HG03159 (cell line): ENCODE results near the gene ANKS3.
A peak's percentile ranks its signal among the peaks of the same experiment; 100 is the strongest.

Experiments used
- ATAC-seq: cut with Tn5 transposase; IDR thresholded peaks from one replicate; pipeline ENCODE4 v1.9.1; 2021; ENCODE audit warnings: mild to moderate bottlenecking, moderate library complexity; ENCODE audit not compliant: unreplicated experiment

ANKS3 gene, protein sequence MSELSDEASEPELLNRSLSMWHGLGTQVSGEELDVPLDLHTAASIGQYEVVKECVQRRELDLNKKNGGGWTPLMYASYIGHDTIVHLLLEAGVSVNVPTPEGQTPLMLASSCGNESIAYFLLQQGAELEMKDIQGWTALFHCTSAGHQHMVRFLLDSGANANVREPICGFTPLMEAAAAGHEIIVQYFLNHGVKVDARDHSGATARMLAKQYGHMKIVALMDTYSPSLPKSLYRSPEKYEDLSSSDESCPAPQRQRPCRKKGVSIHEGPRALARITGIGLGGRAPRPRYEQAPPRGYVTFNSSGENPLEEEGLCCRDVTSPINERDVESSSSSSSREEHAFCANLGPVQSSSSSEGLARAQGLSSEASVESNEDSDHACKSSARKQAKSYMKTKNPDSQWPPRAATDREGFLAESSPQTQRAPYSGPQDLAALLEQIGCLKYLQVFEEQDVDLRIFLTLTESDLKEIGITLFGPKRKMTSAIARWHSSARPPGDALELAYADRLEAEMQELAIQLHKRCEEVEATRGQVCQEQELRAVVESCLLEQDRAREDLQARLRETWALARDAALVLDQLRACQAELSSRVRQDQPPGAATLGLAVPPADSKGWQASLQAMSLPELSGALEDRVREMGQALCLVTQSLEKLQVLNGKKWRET

GRCh38 chr16:4734063-4734729 is at the start of gene ANKS3, which contains the start of gene DNAAF8:
ANKS3 (minus strand) TSS chr16:4734271; CDS start chr16:4730149, 4,122 bp downstream.
DNAAF8 (plus strand) TSS chr16:4734537; CDS start chr16:4736515, 1,978 bp downstream.
- peak; percentile 72 for ATAC-seq

GRCh38 chr16:4783251-4783950 is 49.3 kb upstream of the ANKS3 start:
- no peak for ATAC-seq

DNA sequence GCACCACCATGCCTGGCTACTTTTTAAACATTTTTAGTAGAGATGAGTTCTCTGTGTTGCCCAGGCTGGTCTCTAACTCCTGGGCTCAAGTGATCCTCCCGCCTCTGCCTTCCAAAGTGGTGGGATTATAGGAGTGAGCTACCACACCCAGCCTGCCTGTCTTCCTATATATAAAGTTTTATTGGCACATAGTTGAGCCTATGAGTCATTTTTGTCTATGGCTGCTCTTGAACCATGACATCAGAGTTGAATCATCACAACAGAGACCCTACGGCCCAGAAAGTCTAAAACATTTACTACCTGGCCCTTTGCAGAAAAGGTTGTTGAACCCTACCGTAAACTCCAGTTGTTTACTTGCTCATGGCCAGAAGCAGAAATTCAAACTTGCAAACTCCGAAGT is 46.2 kb upstream of the ANKS3 start:
- no peak for ATAC-seq

DNA sequence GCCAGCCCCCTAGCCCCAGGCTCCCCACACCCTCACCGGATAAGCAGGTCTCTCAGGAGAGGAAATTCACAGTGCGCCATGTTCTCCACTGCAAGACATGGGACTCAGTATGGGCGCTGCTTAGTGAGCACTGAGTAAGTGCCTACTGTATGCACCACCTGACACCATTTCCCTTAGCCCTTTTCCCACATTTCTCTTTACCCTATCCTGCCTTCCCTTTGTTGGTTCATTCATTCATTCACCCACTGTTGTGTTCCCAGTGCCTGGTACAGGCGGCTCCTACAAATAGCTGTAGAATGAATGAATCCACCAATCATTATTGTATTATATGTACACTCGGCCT is 44.0 kb upstream of the ANKS3 start:
- no peak for ATAC-seq

GRCh38 chr16:4777339-4778049 is 43.4 kb upstream of the ANKS3 start:
- ATAC-seq, result no peak

GRCh38 chr16:4776141-4776705 is 42.2 kb upstream of the ANKS3 start:
- ATAC-seq, result no peak

GRCh38 chr16:4775005-4775404 is 40.9 kb upstream of the ANKS3 start:
- no peak for ATAC-seq

DNA sequence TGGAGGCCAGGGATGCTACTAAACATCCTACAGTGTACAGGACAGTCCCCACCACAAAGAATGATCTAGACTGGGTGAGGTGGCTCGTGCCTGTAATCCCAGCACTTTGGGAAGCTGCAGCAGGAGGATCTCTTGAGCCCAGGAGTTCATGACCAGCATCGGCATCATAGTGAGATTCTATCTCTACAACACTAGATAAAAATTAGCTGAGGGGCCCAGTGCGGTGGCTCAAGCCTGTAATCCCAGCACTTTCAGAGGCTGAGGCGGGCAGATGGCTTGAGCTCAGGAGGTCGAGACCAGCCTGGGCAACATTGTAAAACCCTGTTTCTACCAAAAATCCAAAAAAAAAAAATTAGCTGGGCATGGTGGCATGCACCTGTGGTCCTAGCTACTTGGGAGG is 38.3 kb upstream of the ANKS3 start:
- ATAC-seq, result no peak

DNA sequence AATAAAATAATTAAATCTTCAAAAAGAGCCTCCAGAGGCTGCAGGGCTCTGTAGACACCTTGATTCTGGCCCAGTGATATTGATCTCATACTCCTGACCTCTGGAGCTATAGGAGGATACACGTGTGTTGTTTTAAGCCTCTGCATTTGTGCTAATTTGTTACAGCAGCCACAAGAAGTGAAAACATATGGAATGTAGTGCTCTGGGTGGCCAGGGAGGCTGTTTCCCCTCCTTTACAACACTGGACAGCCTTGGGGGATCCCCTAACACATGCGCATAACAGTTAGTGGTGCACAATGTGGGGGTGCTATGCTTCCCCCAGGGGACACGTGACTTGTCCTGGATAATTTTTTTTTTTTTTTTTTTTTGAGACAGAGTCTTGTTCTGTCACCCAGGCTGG is 37.6 kb upstream of the ANKS3 start:
- ATAC-seq, result no peak

- no peak for ATAC-seq
Observed at GRCh38 chr16:4769306-4769638, 35.2 kb upstream of the ANKS3 start.

DNA sequence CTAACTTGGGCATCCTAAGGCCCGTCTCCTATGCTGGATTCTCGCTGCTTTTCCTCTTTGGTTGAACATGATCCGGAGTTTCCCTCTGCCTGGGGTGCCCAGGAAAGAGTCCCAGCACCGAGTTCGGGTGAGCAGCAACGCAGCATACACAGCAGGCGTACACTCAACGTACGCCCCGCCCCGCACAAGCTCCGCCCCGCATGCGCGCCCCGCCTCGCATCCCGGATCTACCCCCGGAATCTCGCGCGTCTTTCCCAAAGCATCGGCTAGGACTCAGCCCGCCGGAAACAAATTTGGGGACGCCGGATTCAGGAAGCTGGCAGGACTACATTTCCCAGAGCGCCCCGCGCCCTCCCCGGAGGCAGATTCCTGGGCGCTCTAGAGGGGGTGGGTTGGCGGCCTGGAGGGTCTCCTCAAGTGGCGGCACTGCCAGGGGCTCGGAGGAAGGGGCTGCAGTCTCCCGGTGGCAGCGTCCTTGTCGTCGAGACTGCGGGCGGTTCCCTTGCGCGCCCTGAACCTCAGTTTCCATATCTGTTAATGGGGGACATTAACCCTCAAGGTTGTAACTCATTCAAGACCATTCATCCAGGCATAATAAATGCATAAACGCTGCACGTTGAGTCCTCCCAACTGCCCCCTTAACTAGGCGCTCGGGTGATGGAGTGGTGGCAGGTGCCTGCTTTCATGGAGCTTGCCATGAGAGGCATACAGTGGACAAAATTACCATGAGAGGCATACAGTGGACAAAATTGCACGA is 34.7 kb upstream of the ANKS3 start:
- ATAC-seq, result peak; percentile 55

GRCh38 chr16:4767872-4768548 is 33.9 kb upstream of the ANKS3 start:
- no peak for ATAC-seq

DNA sequence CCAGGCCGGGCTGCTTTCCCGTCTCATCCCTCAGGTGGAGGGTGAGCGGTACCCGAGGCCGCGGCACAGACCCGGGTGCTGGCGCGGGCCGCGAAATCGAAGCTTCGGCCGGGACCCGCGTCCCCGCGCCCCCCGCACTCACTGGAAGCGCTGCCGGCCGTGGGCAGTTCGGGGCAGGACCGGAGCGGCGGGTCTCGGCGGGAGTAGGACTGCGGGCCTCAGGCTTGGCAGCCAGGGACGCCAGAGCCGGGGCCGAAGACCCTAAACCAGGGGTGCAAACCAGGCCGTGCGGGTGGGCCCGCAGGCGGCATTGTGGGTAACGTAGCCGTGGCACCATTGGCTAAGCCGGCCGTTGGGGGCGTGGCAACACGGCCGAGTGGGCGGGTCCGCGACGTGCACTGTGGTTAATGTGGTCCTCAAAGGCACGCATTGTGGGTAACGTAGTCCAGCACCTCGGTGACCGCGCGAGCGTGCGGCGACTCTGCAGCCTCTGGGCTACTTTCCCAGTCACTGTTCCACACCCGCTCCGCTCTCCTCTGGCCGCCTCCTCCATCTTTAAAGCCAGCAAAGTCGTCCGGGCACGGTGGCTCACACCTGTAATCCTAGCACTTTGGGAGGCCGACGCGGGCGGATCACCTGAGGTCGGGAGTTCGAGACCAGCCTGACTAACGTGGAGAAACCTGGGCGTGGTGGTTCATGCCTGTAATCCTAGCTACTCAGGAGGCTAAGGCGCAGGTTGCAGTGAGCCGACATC is 33.0 kb upstream of the ANKS3 start, which contains the start of gene ZNF500:
TSS of gene ZNF500 (minus strand) at position 288 of the 754 bp plus-strand sequence. CDS start 1,184 bp downstream, outside the sequence.
- ATAC-seq, result peak; percentile 85

DNA sequence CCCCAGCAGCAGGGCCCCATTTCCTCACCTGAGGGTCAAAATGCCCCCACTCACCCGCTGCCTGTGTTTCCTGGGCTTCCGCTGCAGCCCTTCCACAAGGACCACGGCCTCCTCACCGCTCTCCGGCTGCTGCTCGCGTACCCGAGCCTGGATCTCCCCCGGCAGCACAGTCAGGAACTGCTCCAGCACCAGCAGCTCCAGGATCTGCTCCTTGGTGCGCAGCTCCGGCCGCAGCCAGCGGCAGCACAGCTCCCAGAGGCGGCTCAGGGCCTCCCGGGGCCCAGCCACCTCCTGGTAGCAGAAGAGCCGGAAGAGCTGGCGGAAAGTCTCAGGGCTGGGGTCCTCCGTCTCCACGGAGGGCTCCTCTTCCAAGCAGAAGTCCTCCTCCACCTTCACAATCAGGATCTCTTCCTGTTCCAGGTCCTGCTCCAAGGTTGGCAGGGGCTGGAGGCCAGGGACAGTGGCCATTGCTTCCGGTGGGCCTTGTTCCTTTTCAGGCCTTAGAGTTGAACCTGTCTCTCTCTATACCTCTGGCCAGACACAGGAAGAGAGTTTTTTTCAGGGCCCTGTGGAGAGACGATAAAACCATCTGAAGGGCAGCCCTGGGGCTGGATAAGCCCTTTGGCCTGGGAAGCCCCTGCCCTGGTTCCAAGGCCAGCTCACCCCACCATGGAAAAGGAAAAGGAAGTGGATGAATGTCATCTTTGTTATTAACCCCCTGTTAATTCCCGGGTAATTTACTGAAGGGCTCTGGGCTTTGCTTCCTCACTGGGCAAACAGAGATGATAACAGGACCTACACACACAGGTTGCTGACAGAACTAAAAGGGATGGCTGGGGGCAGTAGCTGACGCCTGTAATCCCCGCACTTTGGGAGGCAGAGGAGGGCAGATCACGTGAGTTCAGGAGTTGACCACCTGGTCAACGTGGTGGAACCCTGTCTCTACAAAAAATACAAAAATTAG is 31.7 kb upstream of the ANKS3 start:
- no peak for ATAC-seq

- ATAC-seq, result no peak
Observed at GRCh38 chr16:4763791-4764190, 29.7 kb upstream of the ANKS3 start.

DNA sequence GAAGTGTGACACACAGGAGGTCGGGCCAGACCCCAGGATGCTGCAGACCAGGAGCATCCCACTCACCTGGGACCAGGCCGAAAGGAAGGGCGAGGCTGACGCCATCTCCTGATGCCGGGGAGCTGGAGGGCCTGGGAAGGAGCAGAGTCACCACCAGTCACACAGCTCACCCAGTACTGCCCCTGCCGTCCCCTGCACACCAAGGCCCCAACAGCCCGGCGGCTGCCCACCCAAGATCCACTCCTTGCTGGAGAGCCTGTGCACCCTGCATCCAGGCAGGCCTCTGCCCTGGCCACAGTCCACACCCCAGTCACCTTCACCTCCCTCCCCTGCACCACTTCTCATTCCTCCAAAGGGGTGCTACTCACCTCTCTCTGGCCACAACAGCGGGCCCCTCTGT is 28.1 kb upstream of the ANKS3 start:
- ATAC-seq, result no peak
